ENCODE measurements around the gene CDON. TPM values are rescaled to one million over a fixed set of nuclear protein-coding genes. Genes with fewer than 3 reads are reported as not detected.

The CDON gene
- polyA plus RNA-seq, 3 donors, result 0.01 TPM; not detected in 2

DNA sequence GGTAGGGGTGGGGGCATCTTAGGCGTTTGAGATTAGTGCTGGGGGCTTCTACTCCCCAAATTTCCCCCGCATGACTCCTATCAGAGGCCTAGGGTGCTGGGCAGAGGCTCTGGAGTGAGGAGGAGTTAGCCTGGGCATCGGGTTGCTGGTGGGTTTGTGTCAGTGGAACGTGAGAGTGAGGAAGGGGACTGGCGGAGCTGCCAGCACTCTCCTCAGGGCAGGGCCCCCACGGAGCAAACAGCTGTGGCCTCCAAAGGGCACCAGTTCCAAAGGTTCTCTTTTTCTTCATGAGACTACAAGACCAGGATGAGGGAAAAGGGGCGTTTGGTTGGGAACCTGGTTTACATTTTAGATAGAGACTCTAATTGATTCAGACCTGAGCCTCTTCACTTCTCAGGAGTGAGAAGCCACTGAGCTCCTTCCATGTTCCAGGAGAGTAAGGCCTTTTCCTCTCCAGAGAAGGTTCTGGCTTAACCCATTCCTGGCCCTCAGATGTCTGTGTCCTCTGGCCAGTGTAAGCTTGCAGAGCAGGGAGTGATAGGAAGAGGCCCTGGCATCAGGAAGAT lies 35.6 kb upstream of the CDON start:
- 85% methylated on average over 2 of the region's 7 CpGs for WGBS (ENCODE audit: insufficient coverage)
- H3K36me3 Mint-ChIP-seq, result no peaks in the 10 kb centered on the region
- H3K79me2 ChIP-seq (ENCODE audit: insufficient read depth, low read length), result no peaks in the 10 kb centered on the region
- peaks cover 4 to 7% (median 5%) of the 10 kb centered on the region in 3 donors for H3K27me3 Mint-ChIP-seq (ENCODE audit: low read depth in 3 of 3)
- H4K20me1 ChIP-seq (ENCODE audit: insufficient read depth, low read length), result no peaks in the 10 kb centered on the region
- H3K4me1 ChIP-seq (ENCODE audit: control insufficient read depth in 1 of 2, insufficient read depth in 2 of 2, low read length in 2 of 2), result no peaks in the 10 kb centered on the region
- intact Hi-C loops (cut with micrococcal nuclease), result no loop called here
- H3K4me3 ChIP-seq (replicated peaks in 1 of 3; ENCODE audit: low read depth in 2 of 3, low read length in 3 of 3), result no peak overlapping the region
- peaks cover 15% of the 10 kb centered on the region for H3K4me1 Mint-ChIP-seq
- H3K27ac Mint-ChIP-seq, result no peak overlapping the region
- H2AFZ ChIP-seq (ENCODE audit: insufficient read depth, low read depth, low read length, poor library complexity, severe bottlenecking), result no peak overlapping the region
- H3K9ac ChIP-seq (ENCODE audit: insufficient read depth, low read length, poor library complexity, severe bottlenecking), result no peak overlapping the region
- H3K4me2 ChIP-seq (replicated peaks; ENCODE audit: extremely low read depth, low read length, poor library complexity, severe bottlenecking), result no peak overlapping the region
- TF ChIP-seq, protein P1, sequence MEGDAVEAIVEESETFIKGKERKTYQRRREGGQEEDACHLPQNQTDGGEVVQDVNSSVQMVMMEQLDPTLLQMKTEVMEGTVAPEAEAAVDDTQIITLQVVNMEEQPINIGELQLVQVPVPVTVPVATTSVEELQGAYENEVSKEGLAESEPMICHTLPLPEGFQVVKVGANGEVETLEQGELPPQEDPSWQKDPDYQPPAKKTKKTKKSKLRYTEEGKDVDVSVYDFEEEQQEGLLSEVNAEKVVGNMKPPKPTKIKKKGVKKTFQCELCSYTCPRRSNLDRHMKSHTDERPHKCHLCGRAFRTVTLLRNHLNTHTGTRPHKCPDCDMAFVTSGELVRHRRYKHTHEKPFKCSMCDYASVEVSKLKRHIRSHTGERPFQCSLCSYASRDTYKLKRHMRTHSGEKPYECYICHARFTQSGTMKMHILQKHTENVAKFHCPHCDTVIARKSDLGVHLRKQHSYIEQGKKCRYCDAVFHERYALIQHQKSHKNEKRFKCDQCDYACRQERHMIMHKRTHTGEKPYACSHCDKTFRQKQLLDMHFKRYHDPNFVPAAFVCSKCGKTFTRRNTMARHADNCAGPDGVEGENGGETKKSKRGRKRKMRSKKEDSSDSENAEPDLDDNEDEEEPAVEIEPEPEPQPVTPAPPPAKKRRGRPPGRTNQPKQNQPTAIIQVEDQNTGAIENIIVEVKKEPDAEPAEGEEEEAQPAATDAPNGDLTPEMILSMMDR (IDR thresholded peaks at IDR 0.05), result no peak
- no peaks in the 10 kb centered on the region for H3K9me3 ChIP-seq (replicated peaks in 1 of 2; ENCODE audit: control insufficient read depth in 1 of 2, insufficient read depth in 1 of 2, low read length in 2 of 2)
- H3K27ac ChIP-seq (ENCODE audit: low read depth in 1 of 2, low read length in 2 of 2), result no peak overlapping the region
- no peaks in the 10 kb centered on the region for H3K36me3 ChIP-seq (replicated peaks in 1 of 2; ENCODE audit: control insufficient read depth in 1 of 2, insufficient read depth in 2 of 2, low read length in 2 of 2)
- no peak for DNase-seq
- H3K27me3 ChIP-seq (ENCODE audit: control insufficient read depth in 2 of 2, insufficient read depth in 2 of 2, low read length in 2 of 2), result no peaks in the 10 kb centered on the region
- H3K4me3 Mint-ChIP-seq, result no peak overlapping the region
- H3K9me3 Mint-ChIP-seq, result peaks cover 0 to 2% (median 0%) of the 10 kb centered on the region in 7 donors

DNA sequence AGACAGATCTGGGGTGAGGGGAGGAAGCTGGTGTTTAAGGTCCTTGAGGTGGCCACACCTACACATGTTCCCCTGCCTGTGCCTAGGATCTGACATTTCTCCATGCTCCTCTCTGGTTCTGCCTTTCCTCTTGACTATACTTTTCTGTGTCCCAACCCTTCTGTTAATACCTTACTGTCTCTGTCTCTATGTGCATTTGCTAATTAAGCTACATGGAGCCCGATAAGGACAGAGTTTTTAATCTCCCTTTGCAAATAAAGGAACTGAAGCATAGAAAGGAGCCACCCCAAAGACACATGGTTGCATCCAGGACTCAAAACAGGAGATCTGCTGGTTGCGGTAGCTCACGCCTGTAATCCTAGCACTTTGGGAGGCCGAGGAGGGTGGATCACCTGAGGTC lies 33.1 kb upstream of the CDON start:
- H3K27me3 ChIP-seq (ENCODE audit: control insufficient read depth in 2 of 2, insufficient read depth in 2 of 2, low read length in 2 of 2), result no peaks in the 10 kb centered on the region
- no peak overlapping the region for H3K27ac ChIP-seq (ENCODE audit: low read depth in 1 of 2, low read length in 2 of 2)
- no peaks in the 10 kb centered on the region for H3K4me1 ChIP-seq (ENCODE audit: control insufficient read depth in 1 of 2, insufficient read depth in 2 of 2, low read length in 2 of 2)
- H3K9ac ChIP-seq (ENCODE audit: insufficient read depth, low read length, poor library complexity, severe bottlenecking), result no peak overlapping the region
- H3K27ac Mint-ChIP-seq, result no peak overlapping the region
- H2AFZ ChIP-seq (ENCODE audit: insufficient read depth, low read depth, low read length, poor library complexity, severe bottlenecking), result no peak overlapping the region
- TF ChIP-seq, protein P1 (IDR thresholded peaks at IDR 0.05), result no peak
- peaks cover 2 to 7% (median 4%) of the 10 kb centered on the region in 3 donors for H3K27me3 Mint-ChIP-seq (ENCODE audit: low read depth in 3 of 3)
- H3K4me3 ChIP-seq (replicated peaks in 1 of 3; ENCODE audit: low read depth in 2 of 3, low read length in 3 of 3), result no peak overlapping the region
- no peak overlapping the region for H3K4me2 ChIP-seq (replicated peaks; ENCODE audit: extremely low read depth, low read length, poor library complexity, severe bottlenecking)
- no peaks in the 10 kb centered on the region for H3K4me1 Mint-ChIP-seq
- intact Hi-C loops (cut with micrococcal nuclease), result no loop called here
- H3K79me2 ChIP-seq (ENCODE audit: insufficient read depth, low read length), result no peaks in the 10 kb centered on the region
- no peak overlapping the region for H3K4me3 Mint-ChIP-seq
- H3K9me3 ChIP-seq (replicated peaks in 1 of 2; ENCODE audit: control insufficient read depth in 1 of 2, insufficient read depth in 1 of 2, low read length in 2 of 2), result no peaks in the 10 kb centered on the region
- H3K9me3 Mint-ChIP-seq, result peaks cover 0 to 5% (median 0%) of the 10 kb centered on the region in 7 donors
- no peak for DNase-seq
- 93% methylated on average over 4 of the region's 4 CpGs for WGBS (ENCODE audit: insufficient coverage)
- H3K36me3 ChIP-seq (replicated peaks in 1 of 2; ENCODE audit: control insufficient read depth in 1 of 2, insufficient read depth in 2 of 2, low read length in 2 of 2), result no peaks in the 10 kb centered on the region
- H3K36me3 Mint-ChIP-seq, result no peaks in the 10 kb centered on the region
- no peaks in the 10 kb centered on the region for H4K20me1 ChIP-seq (ENCODE audit: insufficient read depth, low read length)

All from CD14-positive monocyte (primary cell).